GM12891 (cell line): ENCODE measurements around the gene CUL1.

Experiments used
- PAX5 ChIP-seq: IDR thresholded peaks from 2 replicates; pipeline ENCODE4 v1.6.1; 2011; ENCODE audit warnings: low read length, moderate library complexity, mild to moderate bottlenecking; ENCODE audit not compliant: insufficient read depth, severe bottlenecking
- POLR2A ChIP-seq: IDR thresholded peaks from 2 replicates; pipeline ENCODE4 v1.6.1; 2011; ENCODE audit warnings: low read depth, low read length, control low read depth
- POLR2AphosphoS5 ChIP-seq: IDR thresholded peaks from 2 replicates; pipeline ENCODE4 v1.6.1; 2011; ENCODE audit warnings: low read depth, low read length, control low read depth
- POU2F2 ChIP-seq: IDR thresholded peaks from 2 replicates; pipeline ENCODE4 v1.6.1; 2011; ENCODE audit warnings: low read depth, mild to moderate bottlenecking, control low read depth, low read length, moderate library complexity
- SPI1 ChIP-seq: IDR thresholded peaks from 2 replicates; pipeline ENCODE4 v1.6.1; 2011; ENCODE audit warnings: low read depth, low read length, control low read depth
- TAF1 ChIP-seq: IDR thresholded peaks from 2 replicates; pipeline ENCODE4 v1.6.1; 2011; ENCODE audit warnings: low read depth, low read length, control low read depth

- TF ChIP-seq POLR2A (no peak), SPI1 (no peak), POLR2AphosphoS5 (no peak), TAF1 (no peak), POU2F2 (no peak), PAX5 (no peak)
These were observed 25.1 kb downstream of the CUL1 start for GRCh38 chr7:148723846-148724245.
